ENCODE data around the gene UQCRH.
"Not testable (repeated sequence)": the region's sequence is repeated elsewhere in the genome, so short reads cannot be mapped to it uniquely, and the experiment has no call there.

UQCRH gene

GRCh38 chr1:46363121-46363520 is 59.6 kb downstream of the UQCRH start:
- peak overlapping the region; percentile 72 for H3K27ac ChIP-seq
- peaks cover 5% of the 10 kb centered on the region; the same call in 1 of the 2 replicates for H3K36me3 ChIP-seq
- peak; percentile 93 for DNase-seq
- no peaks in the 10 kb centered on the region for H3K9me3 ChIP-seq (ENCODE audit: severe bottlenecking)
- no peaks in the 10 kb centered on the region for H3K27me3 ChIP-seq (ENCODE audit: insufficient read depth, low read depth, severe bottlenecking)
- TF ChIP-seq CTCF (IDR thresholded peaks at IDR 0.05; ENCODE audit: low read depth, low read length): no peak
- no peak overlapping the region; the same call in 1 of the 2 replicates for H3K4me3 ChIP-seq (ENCODE audit: low read depth, low read length)

GRCh38 chr1:46364612-46365011 is 61.1 kb downstream of the UQCRH start:
- Histone ChIP-seq H3K4me3 (ENCODE audit: low read depth, low read length) (no peak overlapping the region), H3K9me3 (ENCODE audit: severe bottlenecking) (no peaks in the 10 kb centered on the region), H3K36me3 (peaks cover 5% of the 10 kb centered on the region; the same call in 1 of the 2 replicates), H3K27ac (no peak overlapping the region), H3K27me3 (ENCODE audit: insufficient read depth, low read depth, severe bottlenecking) (no peaks in the 10 kb centered on the region)
- no peak for DNase-seq
- TF ChIP-seq CTCF (IDR thresholded peaks at IDR 0.05; ENCODE audit: low read depth, low read length): no peak

GRCh38 chr1:46365796-46366195 is 62.3 kb downstream of the UQCRH start:
- H3K4me3 ChIP-seq (ENCODE audit: low read depth, low read length); H3K27me3 ChIP-seq (ENCODE audit: insufficient read depth, low read depth, severe bottlenecking); H3K27ac ChIP-seq; H3K36me3 ChIP-seq; H3K9me3 ChIP-seq (ENCODE audit: severe bottlenecking): not testable (repeated sequence)
- peak; percentile 41 for DNase-seq
